ENCODE data around the gene NOTCH4.

Gene NOTCH4

DNA sequence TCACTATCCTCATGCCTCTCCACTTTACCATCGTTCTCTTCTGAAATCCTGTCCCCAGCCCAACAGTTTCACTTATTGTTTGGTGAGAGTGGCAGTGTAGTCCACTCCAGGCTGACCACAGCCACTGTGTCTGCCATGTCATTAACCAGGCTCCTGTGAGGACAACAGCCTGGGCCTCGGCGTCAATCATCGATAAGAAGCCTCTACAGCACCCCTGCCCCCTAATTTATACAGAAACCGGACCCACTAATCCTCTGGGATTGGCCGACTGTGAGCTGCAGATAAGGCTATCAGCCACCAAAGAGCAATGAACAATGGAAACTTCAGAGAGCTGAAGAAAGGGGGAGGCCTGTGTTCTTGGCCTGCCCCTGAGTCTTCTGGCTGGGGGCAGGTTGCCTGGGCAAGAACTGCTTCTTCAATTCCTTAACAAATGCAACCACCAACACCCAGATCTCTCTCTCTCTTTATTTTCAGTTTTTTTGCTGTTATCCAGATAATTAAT, 56.1 kb downstream of the NOTCH4 start:
- no peak for DNase-seq (ENCODE audit: extremely low read depth in 1 of 2, low read depth in 1 of 2)

DNA sequence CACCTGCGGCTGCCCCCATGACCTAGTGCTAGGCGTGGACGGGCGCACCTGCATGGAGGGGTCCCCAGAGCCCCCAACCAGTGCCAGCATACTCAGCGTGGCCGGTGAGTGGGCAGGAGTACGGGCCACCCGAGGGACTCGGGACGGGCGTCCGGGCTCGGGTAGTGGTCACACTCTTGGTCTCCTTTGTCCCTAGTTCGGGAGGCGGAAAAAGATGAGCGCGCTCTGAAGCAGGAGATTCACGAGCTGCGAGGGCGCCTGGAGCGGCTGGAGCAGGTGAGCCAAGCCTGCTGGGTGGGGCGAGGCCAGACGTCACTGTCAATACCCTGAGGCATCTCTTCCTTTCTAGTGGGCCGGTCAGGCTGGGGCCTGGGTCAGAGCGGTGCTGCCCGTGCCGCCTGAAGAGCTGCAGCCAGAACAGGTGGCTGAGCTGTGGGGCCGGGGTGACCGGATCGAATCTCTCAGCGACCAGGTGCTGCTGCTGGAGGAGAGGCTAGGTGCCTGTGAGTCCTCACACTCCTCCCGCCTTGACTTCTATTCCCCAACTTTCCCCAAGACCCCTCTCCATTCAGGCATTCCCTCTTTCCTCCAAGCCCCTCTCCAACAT, 56.6 kb downstream of the NOTCH4 start:
- DNase-seq (ENCODE audit: extremely low read depth in 1 of 2, low read depth in 1 of 2), result no peak

DNA sequence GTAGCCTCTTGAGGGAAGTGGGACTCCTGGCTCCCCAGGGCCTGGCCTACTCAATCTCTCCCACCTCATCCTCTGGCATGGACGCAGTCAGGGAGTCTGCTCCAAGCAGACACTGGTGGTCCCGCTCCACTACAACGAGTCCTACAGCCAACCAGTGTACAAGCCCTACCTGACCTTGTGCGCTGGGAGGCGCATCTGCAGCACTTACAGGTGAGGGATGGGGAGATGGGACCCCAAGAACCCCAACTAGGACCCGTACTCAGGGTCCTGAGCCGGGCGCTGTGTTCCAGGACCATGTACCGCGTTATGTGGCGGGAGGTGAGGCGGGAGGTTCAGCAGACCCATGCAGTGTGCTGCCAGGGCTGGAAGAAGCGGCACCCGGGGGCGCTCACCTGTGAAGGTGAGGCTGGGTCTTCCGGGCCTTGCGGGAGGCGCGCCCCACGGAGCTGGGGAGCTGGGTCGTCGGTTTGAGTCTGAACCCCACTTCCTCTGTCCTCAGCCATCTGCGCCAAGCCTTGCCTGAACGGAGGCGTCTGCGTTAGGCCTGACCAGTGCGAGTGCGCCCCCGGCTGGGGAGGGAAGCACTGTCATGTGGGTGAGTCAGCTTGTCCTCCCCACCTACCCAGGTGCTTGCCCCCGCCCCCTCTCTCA, 57.3 kb downstream of the NOTCH4 start:
- DNase-seq (ENCODE audit: extremely low read depth in 1 of 2, low read depth in 1 of 2), result no peak

DNA sequence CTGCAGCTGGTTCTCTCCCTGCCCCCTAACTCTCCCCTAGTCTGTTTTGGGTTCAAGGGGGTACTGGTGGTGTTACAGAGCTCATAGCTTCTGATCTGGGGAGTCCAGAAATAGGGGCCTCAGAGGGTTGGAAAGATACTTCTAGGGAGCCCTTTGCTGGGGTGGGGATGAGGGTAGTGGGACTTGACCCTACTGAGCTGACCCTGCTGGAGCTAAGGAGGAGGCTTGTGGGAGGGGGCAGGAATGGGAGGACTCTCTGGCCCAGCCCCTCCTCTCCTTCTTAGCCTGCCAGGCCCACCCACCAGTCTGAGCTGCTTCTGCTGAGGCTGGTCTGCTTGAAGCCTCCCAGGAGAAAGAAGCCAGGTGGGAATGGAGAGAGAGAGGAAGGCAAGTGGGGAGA, 59.6 kb downstream of the NOTCH4 start, which contains the start of gene EGFL8:
TSS of gene EGFL8 (plus strand) at position 301 of the 400 bp plus-strand sequence. CDS start 1,571 bp downstream, outside the sequence.
- no peak for DNase-seq (ENCODE audit: extremely low read depth in 1 of 2, low read depth in 1 of 2)

DNA sequence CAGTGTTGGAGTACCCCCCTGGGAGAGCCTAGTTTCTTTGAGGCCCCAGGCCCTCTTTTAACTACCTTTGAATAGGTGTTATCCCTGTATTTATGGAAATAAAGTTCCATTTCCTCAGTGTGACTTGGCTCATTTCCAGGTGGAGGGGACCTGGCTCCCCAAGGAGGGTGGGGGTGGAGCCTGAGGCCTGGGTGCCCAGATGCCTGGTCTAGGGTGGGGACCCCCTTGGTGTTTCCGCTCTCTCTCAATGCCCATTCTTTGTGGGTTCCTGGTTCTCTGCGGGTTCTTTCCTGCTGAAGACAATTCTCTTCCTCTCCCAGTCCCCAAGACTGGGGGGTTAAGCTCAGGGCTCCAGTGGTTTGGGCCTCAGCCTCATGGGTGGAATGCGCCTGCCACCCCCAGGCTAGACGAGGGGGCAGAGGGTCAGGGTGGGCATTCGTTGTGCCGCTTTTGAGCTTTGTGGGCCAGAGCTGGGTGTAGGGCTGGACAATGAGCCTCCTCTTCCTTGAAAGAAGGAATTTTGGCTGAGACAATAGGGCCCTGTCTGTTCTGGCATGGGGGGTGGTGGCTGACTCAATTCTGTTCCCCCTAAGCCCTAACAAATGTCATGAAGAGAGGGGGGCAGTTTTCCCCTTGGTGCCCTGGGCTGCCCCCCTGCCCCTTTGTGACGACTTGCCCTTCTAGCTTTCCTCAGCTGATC, 60.2 kb downstream of the NOTCH4 start:
- no peak for DNase-seq (ENCODE audit: extremely low read depth in 1 of 2, low read depth in 1 of 2)

DNA sequence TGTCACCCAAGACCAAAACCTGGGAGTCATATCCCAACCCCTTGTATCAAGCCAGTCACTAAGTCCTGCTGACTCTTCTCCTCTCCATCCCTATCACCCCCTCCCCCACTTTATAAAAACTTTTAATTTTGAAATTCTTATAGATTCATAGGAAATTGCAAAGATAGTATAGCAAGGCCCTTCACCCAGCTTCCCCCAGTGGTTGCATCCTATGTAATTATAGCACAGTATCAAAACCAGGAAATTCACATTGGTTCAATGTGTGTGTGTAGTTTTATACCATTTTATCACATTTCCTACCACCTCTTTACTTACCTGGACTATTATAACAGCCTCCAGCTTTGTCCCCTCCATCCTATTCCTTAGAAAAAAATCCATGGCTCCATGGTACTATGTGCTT, 65.8 kb downstream of the NOTCH4 start:
- DNase-seq (ENCODE audit: extremely low read depth in 1 of 2, low read depth in 1 of 2), result no peak

DNA sequence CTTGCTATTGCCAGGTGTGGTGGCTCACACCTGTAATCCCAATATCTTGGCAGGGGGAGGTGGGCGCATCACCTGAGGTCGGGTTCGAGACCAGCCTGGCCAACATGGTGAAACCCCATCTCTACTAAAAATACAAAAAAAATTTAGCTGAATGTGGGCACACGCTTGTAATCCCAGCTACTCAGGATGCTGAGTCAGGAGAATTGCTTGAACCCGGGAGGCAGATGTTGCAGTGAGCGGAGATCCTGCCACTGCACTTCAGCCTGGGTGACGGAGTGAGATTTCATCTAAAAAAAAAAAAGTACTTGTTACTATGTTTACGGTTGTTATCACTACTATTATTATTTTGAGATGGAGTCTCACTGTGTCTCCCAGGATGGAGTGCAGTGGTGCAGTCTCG, 67.0 kb downstream of the NOTCH4 start:
- no peak for DNase-seq (ENCODE audit: extremely low read depth in 1 of 2, low read depth in 1 of 2)

DNA sequence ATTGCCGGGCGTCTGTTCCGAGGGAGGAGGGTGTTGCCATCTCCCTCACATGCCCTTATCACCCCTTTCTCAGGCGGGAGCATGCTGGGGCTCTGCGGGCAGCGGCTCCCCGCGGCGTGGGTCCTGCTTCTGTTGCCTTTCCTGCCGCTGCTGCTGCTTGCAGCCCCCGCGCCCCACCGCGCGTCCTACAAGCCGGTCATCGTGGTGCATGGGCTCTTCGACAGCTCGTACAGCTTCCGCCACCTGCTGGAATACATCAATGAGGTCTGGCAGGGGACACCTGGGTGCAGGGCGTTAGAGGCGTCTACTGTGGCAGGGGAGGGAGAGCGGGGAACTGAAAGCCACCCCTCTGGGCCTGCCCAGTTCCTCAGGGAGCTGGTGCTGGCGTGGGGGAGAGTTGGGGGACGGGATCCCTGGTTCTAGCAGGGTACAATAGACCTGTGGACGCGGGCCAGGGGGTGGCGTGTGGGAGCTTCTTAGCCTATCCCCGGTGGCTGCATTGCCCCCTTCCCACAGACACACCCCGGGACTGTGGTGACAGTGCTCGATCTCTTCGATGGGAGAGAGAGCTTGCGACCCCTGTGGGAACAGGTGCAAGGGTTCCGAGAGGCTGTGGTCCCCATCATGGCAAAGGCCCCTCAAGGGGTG, 69.2 kb downstream of the NOTCH4 start:
- peak in 1 of 2 donors; percentile 41 for DNase-seq (ENCODE audit: extremely low read depth in 1 of 2, low read depth in 1 of 2)

DNA sequence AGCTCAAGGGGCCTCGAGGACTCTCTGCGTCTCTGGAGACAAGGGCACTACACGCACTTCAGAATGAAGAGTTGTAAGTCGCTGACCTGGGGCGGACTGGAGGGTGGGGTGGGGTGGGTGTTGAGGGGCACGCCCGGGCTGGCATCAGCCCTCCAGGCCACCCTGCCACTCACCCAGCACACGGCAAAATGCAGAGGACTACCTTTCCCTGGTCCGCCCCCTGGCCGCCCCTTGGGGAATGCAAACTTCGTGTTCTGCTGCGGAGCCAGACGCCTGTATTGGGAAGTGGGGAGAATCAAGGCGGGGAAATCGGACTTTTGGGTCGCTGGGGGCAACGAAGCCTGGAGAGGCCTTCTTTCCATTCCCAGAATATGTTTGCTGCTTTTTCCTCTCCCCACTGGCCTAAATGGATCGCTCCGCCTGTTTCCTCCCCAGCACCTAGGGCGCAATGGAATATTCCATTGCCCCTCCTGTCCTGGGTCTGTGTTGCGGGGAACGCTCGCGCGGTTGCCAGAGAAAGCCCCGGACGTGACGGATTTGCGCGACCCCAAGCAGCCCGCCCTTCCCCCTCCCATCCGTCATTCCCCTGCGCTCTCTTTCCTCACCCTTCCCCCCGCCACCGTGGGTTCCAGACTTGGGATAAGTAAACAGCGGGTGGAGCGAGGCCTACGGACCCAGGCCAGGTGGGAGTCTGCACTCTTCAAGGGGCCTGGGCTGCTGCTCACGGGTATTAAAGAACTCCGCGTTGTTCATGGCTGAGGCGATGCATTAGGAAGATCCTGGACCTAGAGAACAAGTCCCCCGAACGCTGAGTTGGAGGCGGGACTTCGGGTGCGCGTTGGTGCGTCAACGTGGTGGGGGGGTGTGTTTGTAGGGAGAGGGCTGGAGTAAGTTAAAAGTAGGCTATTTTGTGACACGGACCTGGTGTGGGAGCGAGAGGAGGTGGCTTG, 70.0 kb downstream of the NOTCH4 start, which contains the start of gene PPT2:
TSS of gene PPT2 (plus strand) at position 578 of the 950 bp plus-strand sequence. CDS start 454 bp downstream, outside the sequence.
- DNase-seq (ENCODE audit: extremely low read depth in 1 of 2, low read depth in 1 of 2), result peak; percentile 62 to 66

DNA sequence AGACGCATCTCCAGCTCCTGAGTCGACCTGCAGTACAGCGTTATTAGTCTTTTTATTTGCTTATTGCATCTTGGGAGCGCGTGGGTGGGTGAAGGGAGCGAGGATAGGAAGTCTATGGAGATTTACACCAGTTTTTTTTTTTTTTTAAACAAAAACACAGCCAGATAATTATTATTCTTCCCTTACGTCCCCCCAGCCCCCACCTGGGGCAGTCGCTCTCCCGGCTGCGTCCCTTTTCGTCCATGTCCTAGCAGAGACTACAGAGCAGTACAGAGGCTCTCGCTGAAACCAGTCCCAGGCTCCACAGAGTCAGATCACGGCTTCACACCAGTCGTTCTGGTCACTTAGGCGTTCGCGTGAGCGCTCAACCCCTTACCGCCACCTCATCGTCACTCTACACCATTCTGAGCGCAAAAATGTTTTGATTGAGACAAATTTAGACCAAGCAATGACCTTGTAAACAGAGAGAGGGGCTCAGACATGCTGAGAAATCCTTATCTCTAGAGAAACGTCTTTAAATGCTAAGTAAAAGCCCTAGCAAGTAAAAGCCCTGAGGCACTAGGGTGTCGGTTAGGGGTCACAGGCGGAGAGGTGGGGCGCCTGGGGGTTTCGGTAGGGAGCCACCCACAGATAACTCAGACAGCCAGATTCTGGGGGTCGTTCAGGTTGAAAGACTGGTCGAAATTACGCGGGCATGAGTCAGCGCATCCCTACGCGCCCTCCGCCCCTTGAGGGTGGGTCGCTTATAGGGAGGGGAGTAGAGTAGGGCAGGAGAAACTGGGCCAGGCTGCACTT, 70.9 kb downstream of the NOTCH4 start:
- no peak for DNase-seq (ENCODE audit: extremely low read depth in 1 of 2, low read depth in 1 of 2)

DNA sequence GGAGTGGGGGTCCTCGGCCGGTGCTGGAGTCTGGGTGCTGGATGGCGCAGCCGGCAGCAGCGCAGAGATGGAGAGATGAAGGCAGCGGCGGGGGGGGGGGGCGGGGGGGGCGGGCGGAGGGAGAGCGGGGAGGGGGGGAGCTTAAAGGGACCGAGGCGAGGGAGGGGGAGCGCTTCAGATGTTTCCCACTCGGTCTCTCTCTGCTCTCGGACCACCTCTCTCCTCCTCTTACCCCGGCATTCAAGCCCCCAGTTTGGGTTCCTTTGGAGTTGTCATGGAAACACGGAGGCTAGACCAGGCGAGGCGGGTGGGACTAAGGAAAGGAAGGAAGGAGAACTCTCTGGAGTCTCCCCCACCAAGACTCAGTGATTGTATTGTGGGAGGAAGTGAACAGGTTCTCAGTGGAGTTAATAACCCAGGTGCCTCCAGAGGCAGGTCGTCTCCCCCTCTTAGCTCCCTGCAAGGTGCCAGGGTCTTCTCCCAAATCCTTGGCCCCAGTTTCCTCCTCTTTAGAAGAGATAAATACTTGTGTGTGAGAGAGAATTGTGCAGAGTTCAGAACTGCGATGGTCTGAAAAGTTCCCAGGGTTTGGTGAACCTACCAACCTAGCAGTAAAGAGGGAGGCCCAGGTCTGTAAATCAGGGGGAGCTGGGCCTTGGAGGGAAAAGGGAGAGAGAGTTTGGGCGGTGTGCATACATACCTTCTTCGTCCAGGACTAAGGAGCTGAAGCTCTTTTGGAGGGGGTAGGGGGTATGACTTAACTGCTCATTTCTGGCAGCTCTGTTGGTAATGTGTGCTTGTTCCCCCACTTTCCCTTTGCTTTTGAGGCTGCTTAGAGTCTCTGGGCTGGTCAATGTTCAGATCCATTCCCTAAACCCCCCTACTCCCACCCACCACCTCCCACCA, 71.8 kb downstream of the NOTCH4 start, which contains the start of gene PRRT1:
TSS of gene PRRT1 (minus strand) at position 77 of the 906 bp plus-strand sequence. CDS start 112 bp downstream, outside the sequence.
- DNase-seq (ENCODE audit: extremely low read depth in 1 of 2, low read depth in 1 of 2), result no peak

DNA sequence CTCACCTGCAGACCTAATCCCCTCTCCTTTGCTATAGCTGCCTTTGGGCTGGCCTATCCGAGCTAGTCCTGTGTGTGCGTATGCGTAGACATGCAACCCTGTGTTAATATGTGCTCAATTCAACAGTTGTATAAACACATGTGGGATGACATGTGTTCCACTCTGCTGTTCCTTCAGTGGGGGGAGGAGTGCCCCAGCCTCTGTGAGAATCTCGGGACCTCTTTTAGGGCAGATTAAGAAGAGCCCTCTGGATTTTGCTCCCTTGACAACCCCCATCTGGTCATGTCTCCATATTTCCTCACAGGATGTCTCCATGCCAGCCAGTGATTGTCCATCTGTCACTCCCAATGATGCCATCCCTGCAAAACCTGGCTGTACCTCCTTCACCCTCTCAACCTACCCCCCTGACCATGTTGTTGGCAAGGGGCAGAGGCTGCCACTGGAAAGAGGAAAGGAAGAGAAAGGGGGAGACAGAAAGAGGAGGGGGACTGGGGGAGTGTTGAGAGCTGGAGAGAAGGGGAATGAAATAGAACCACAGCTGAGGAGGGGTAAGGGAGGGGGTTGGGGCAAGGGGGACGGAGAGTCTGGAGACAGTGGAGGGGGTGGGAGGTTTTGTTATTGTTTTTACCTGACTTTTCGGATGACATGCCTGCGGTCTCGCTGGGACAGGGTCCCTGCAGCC, 72.5 kb downstream of the NOTCH4 start:
- no peak for DNase-seq (ENCODE audit: extremely low read depth in 1 of 2, low read depth in 1 of 2)

DNA sequence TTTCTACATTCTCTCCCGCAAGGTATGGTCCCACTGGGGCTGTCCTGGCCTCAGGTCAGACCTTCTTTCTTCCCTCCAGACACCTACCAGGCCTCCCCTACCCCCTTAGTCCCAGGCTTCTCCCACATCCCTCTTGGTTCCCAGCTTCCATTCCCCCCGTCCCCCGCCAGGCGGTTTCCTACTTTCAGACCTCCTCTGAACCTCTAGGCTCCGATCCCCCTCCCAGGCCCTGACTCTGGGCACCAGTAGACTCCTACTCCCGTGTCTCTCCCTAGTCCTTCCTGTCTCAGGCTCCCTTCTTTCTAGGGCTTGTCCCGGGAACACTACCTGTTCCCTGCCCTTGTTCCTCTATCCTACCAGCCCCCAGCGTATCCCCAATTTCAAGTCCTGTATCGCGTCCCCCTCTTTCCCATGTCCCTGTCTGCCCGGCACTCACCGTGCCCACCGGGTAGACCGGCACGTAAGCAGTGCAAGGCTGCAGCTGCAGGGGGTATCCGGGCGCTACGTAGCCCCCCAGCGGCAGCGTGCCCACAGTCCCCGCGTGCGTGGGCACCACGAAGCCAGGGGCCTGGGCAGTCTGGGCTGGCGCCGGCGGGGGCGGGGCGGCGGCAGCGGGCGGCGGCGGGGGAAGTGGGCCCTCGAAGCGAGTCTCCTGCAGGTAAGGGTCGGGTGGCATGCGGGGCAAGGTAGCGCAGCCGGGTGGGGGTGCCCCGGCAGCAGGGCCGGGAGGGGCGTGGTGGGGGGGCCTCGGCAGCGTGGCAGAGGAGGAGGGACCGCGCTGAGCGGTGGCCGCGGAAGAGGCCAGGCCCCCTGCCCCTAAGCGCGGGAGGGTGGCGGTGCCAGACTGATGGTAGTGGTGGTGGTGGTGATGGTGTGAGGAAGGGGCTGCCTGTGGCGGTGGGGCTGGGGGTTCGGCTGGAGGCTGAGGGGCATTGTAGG, 73.7 kb downstream of the NOTCH4 start:
- no peak for DNase-seq (ENCODE audit: extremely low read depth in 1 of 2, low read depth in 1 of 2)

DNA sequence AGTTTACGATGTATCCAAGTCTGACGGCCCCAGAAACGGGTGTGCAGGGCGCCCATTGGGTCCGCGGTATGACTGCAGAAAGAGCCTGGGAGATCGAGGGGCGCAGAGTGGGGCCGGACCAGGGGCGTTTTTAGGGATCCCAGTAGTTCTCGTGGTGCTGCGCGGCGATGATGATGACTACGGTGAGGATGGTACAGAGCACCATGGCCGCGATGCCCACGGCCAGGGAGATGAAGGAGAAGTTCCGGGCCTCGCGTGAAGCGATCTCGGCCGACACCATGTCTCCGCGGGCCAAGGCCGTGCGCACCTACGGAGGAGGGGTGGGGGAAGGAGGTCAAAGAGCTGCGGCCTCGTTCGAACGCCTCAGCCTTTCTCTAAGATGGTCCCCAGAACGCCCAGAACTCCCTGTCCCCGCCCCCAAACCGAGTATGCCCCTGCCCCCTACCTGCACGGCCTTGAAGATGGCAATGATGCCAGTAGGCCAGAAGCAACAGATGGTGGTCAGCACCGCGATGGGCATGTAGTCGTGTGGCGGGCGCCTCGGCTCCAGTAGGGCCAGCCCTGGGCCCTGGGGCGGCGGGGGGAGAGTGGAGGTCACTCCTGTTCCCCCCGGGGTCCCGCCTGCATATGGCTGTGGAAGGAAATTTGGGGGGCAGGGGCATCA, 74.6 kb downstream of the NOTCH4 start:
- DNase-seq (ENCODE audit: extremely low read depth in 1 of 2, low read depth in 1 of 2), result no peak

DNA sequence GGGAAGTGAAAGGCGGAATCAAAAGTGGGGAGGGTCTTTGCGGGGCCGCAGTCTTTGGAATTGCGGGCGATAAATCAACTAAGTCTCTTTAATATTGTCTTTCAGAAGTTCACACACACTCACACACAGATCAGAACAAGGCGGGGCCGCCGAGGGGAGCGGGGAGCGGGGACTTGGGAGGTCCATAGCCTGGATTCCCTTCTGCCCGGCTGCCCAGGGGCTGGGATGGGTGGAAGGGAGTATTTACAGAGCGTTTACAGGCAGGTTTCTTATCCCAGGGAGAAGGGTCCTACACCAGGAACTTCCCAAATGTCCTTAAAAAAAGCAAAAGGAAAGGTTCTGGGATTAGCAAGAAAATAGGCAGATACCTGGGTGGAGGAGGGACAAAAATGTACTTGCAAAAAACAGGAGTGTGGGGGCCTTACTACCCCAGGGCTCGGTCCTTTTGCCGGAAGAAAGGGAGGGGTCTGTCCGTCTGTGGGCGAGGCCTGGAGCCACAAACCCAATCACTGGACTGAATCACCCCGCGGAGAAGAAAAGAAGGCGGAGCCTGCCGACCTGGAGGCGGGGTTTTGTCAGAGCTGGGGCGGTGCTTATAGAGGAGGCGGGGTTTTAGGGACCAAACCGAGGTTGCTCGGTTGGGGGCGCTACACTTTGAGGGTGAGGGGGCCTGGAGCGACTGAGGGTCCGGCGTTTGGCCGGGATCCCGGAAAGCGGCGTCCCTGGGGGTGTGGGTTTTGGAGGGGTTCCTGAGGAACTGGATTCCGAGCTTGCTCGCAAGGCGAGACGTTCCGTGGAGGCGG, 75.4 kb downstream of the NOTCH4 start:
- DNase-seq (ENCODE audit: extremely low read depth in 1 of 2, low read depth in 1 of 2), result peak; percentile 25 to 45

Data from activated CD8-positive, alpha-beta memory T cell treated with anti-CD3 and anti-CD28 coated beads for 1 hour (primary cell).